Measurements from ENCODE around the gene S100A7. TPM values are rescaled to one million over a fixed set of nuclear protein-coding genes. Genes with fewer than 3 reads are reported as not detected.

S100A7 gene
- total and polyA plus RNA-seq, 9 of the 15 experiments (the other 6 are each of a cell fraction or from before 2014, with no cell fraction given), result not detected

DNA sequence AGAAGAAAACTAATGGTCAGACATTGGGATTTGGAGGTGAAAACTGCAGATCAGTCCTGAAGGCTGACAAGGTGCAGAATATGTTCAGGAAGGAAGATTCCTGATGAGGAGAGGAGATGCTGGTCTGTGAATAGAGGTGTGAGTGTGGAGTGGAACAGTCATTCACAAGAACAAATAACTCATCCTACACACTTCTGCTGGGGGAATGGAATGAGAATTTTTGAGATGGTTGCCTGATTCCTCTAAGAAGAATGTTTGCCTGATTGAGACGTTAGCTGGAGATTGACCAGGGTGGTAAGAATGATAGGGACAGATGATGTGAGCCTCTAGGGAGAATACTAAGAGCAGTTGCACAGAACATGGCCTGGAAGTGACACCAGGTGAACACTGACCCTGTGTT is 4.1 kb downstream of the S100A7 start:
- Histone ChIP-seq H3K9me1 (ENCODE audit: control insufficient read depth, insufficient read depth, low read length) (no peaks in the 10 kb centered on the region), H4K20me1 (replicated peaks; ENCODE audit: control insufficient read depth, insufficient read depth, low read length) (no peaks in the 10 kb centered on the region; the same call in 1 of the 2 replicates), H3K27me3 (ENCODE audit: control insufficient read depth in 2 of 2, insufficient read depth in 2 of 2, low read length in 2 of 2) (peaks cover 3 to 26% of the 10 kb centered on the region in 2 experiments; a peak in 2 of 5 replicates), H3K4me1 (replicated peaks in 1 of 2; ENCODE audit: control insufficient read depth in 2 of 2, insufficient read depth in 2 of 2, low read length in 2 of 2) (no peaks in the 10 kb centered on the region), H3K9ac (ENCODE audit: insufficient read depth in 1 of 2, low read depth in 2 of 2, low read length in 2 of 2) (no peak overlapping the region), H3K36me3 (ENCODE audit: control insufficient read depth, insufficient read depth, low read length) (no peaks in the 10 kb centered on the region), H3K4me2 (ENCODE audit: insufficient read depth, low read length) (no peak overlapping the region), H2AFZ (ENCODE audit: low read depth, low read length) (no peak overlapping the region), H3K4me3 (no peak overlapping the region), H3K27ac (ENCODE audit: extremely low read depth, low read depth, low read length) (no peak overlapping the region), H3K9me3 (replicated peaks; ENCODE audit: control insufficient read depth, insufficient read depth, low read depth, low read length) (no peaks in the 10 kb centered on the region), H3K79me2 (ENCODE audit: control insufficient read depth, insufficient read depth, low read length) (no peaks in the 10 kb centered on the region)
- CTCF ChIA-PET (ENCODE audit: low intra/inter-chr PET ratio), result no interaction called here
- FAIRE-seq (no peak), ATAC-seq (no peak), DNase-seq (ENCODE audit: extremely low read depth in 1 of 4, low spot score in 3 of 4) (no peak)
- BruUV-seq (replicated peaks), result no TSS peak
- intact Hi-C loops (cut with micrococcal nuclease), result no loop called here
- in situ Hi-C loops (cut with MboI), result no loop called here
- POLR2A ChIA-PET, result no interaction called here
- WGBS (ENCODE audit: insufficient coverage, low coverage, missing lambda C conversion rate), result 0% methylated on average over 1 of the region's 1 CpG
- TF ChIP-seq, protein P1, sequence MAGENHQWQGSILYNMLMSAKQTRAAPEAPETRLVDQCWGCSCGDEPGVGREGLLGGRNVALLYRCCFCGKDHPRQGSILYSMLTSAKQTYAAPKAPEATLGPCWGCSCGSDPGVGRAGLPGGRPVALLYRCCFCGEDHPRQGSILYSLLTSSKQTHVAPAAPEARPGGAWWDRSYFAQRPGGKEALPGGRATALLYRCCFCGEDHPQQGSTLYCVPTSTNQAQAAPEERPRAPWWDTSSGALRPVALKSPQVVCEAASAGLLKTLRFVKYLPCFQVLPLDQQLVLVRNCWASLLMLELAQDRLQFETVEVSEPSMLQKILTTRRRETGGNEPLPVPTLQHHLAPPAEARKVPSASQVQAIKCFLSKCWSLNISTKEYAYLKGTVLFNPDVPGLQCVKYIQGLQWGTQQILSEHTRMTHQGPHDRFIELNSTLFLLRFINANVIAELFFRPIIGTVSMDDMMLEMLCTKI (IDR thresholded peaks at IDR 0.05; ENCODE audit: partially characterized antibody), result no peak
- TF ChIP-seq POLR3A (IDR thresholded peaks at IDR 0.05; ENCODE audit: borderline replicate concordance, extremely low read depth, insufficient read depth, insufficient read length) (no peak), ZFPM2 (CRISPR knock-in tag; IDR thresholded peaks at IDR 0.05) (no peak), PHB2 (IDR thresholded peaks at IDR 0.05; ENCODE audit: low read depth) (no peak), RBM14 (IDR thresholded peaks at IDR 0.05; ENCODE audit: borderline replicate concordance, insufficient read depth, low read depth, low read length) (no peak), ZNF778 (CRISPR knock-in tag; IDR thresholded peaks at IDR 0.05) (no peak), CHD1 (IDR thresholded peaks at IDR 0.05; ENCODE audit: low read length) (no peak), ZNF644 (tag; IDR thresholded peaks at IDR 0.05; ENCODE audit: low read depth) (no peak), ESRRB (CRISPR knock-in tag; IDR thresholded peaks at IDR 0.05; ENCODE audit: borderline replicate concordance) (no peak), KDM4B (IDR thresholded peaks at IDR 0.05; ENCODE audit: borderline replicate concordance in 2 of 2, low read depth in 1 of 2) (no peak), NFIC (IDR thresholded peaks at IDR 0.05) (no peak), SNRNP70 (optimal IDR thresholded peaks at IDR 0.05; ENCODE audit: low read depth, low read length) (no peak), MIER1 (IDR thresholded peaks at IDR 0.05; ENCODE audit: low read depth) (no peak), ZNF75A (CRISPR knock-in tag; IDR thresholded peaks at IDR 0.05) (no peak)
- TF ChIP-seq, protein P2, sequence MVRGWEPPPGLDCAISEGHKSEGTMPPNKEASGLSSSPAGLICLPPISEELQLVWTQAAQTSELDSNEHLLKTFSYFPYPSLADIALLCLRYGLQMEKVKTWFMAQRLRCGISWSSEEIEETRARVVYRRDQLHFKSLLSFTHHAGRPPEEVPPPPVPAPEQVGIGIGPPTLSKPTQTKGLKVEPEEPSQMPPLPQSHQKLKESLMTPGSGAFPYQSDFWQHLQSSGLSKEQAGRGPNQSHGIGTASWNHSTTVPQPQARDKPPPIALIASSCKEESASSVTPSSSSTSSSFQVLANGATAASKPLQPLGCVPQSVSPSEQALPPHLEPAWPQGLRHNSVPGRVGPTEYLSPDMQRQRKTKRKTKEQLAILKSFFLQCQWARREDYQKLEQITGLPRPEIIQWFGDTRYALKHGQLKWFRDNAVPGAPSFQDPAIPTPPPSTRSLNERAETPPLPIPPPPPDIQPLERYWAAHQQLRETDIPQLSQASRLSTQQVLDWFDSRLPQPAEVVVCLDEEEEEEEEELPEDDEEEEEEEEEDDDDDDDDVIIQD (CRISPR knock-in tag; IDR thresholded peaks at IDR 0.05), result no peak
- TF ChIP-seq, protein P3, sequence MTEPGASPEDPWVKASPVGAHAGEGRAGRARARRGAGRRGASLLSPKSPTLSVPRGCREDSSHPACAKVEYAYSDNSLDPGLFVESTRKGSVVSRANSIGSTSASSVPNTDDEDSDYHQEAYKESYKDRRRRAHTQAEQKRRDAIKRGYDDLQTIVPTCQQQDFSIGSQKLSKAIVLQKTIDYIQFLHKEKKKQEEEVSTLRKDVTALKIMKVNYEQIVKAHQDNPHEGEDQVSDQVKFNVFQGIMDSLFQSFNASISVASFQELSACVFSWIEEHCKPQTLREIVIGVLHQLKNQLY (CRISPR knock-in tag; conservative IDR thresholded peaks at IDR 0.05), result no peak
- TF ChIP-seq, protein P4, sequence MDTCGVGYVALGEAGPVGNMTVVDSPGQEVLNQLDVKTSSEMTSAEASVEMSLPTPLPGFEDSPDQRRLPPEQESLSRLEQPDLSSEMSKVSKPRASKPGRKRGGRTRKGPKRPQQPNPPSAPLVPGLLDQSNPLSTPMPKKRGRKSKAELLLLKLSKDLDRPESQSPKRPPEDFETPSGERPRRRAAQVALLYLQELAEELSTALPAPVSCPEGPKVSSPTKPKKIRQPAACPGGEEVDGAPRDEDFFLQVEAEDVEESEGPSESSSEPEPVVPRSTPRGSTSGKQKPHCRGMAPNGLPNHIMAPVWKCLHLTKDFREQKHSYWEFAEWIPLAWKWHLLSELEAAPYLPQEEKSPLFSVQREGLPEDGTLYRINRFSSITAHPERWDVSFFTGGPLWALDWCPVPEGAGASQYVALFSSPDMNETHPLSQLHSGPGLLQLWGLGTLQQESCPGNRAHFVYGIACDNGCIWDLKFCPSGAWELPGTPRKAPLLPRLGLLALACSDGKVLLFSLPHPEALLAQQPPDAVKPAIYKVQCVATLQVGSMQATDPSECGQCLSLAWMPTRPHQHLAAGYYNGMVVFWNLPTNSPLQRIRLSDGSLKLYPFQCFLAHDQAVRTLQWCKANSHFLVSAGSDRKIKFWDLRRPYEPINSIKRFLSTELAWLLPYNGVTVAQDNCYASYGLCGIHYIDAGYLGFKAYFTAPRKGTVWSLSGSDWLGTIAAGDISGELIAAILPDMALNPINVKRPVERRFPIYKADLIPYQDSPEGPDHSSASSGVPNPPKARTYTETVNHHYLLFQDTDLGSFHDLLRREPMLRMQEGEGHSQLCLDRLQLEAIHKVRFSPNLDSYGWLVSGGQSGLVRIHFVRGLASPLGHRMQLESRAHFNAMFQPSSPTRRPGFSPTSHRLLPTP (IDR thresholded peaks at IDR 0.05; ENCODE audit: borderline replicate concordance, extremely low read depth, insufficient read length), result no peak

Data from K562 (cell line).